Activated naive CD4-positive, alpha-beta T cell treated with anti-CD3 and anti-CD28 coated beads, Interleukin-2, amount 50 U/mL, for 24 hours (primary cell): ENCODE measurements around the gene OPA3.
"Not testable (repeated sequence)": the region's sequence is repeated elsewhere in the genome, so short reads cannot be mapped to it uniquely, and the experiment has no call there.

Experiments
- H3K27ac Mint-ChIP-seq: one replicate; pipeline ENCODE4 v1.8.0; 2021; ENCODE audit warnings: mild to moderate bottlenecking, mixed read lengths
- H3K27me3 Mint-ChIP-seq: one replicate; pipeline ENCODE4 v1.8.0; 2021; ENCODE audit warnings: mixed read lengths
- H3K36me3 Mint-ChIP-seq: one replicate; pipeline ENCODE4 v1.8.0; 2021; ENCODE audit warnings: mixed read lengths
- H3K4me1 Mint-ChIP-seq: one replicate; pipeline ENCODE4 v1.8.0; 2021; ENCODE audit warnings: mixed read lengths
- H3K4me3 Mint-ChIP-seq: one replicate; pipeline ENCODE4 v1.8.0; 2021; ENCODE audit warnings: mild to moderate bottlenecking, mixed read lengths
- H3K9me3 Mint-ChIP-seq: one replicate; pipeline ENCODE4 v1.8.0; 2021; ENCODE audit warnings: mixed read lengths

Gene OPA3

GRCh38 chr19:45584332-45585157 is at the start of gene OPA3:
Gene OPA3, minus strand, starts transcription at chr19:45584802. Its CDS starts 38 bp downstream, at chr19:45584764.
- Mint-ChIP-seq H3K4me1 (peaks cover 19% of the 10 kb centered on the region), H3K4me3 (peak within 1 kb of the TSS; percentile 89), H3K27ac (peak within 1 kb of the TSS; percentile 90), H3K27me3 (peaks cover under 1% of the 10 kb centered on the region), H3K9me3 (no peaks in the 10 kb centered on the region), H3K36me3 (peaks cover 3% of the 10 kb centered on the region)

GRCh38 chr19:45632468-45633196 is 48.0 kb upstream of the OPA3 start:
- no peak overlapping the region for H3K27ac Mint-ChIP-seq
- H3K4me3 Mint-ChIP-seq, result no peak overlapping the region
- peaks cover 8% of the 10 kb centered on the region for H3K4me1 Mint-ChIP-seq
- H3K9me3 Mint-ChIP-seq, result no peaks in the 10 kb centered on the region
- H3K27me3 Mint-ChIP-seq, result no peaks in the 10 kb centered on the region
- peaks cover 3% of the 10 kb centered on the region for H3K36me3 Mint-ChIP-seq

GRCh38 chr19:45630463-45630862 is 45.9 kb upstream of the OPA3 start:
- H3K36me3 Mint-ChIP-seq, result peaks cover 6% of the 10 kb centered on the region
- H3K4me3 Mint-ChIP-seq, result no peak overlapping the region
- H3K9me3 Mint-ChIP-seq, result no peaks in the 10 kb centered on the region
- H3K27ac Mint-ChIP-seq, result no peak overlapping the region
- H3K4me1 Mint-ChIP-seq, result peaks cover 8% of the 10 kb centered on the region
- H3K27me3 Mint-ChIP-seq, result no peaks in the 10 kb centered on the region

- no peak overlapping the region for H3K4me3 Mint-ChIP-seq
- H3K4me1 Mint-ChIP-seq, result peaks cover 8% of the 10 kb centered on the region
- no peak overlapping the region for H3K27ac Mint-ChIP-seq
- H3K27me3 Mint-ChIP-seq, result no peaks in the 10 kb centered on the region
- H3K36me3 Mint-ChIP-seq, result peaks cover 6% of the 10 kb centered on the region
- H3K9me3 Mint-ChIP-seq, result no peaks in the 10 kb centered on the region
Observed at GRCh38 chr19:45629704-45630103, 45.1 kb upstream of the OPA3 start.

GRCh38 chr19:45628219-45628618 is 43.6 kb upstream of the OPA3 start:
- not testable (repeated sequence) for H3K36me3 Mint-ChIP-seq, H3K9me3 Mint-ChIP-seq

GRCh38 chr19:45623984-45624383 is 39.4 kb upstream of the OPA3 start:
- Mint-ChIP-seq H3K36me3 (peaks cover 10% of the 10 kb centered on the region), H3K4me1 (no peaks in the 10 kb centered on the region), H3K9me3 (no peaks in the 10 kb centered on the region), H3K27me3 (no peaks in the 10 kb centered on the region), H3K27ac (peak overlapping the region; percentile 0), H3K4me3 (no peak overlapping the region)

More at GRCh38 chr19:45628219-45628618, 43.6 kb upstream of the OPA3 start:
- H3K27me3 Mint-ChIP-seq, H3K4me1 Mint-ChIP-seq, H3K4me3 Mint-ChIP-seq, H3K27ac Mint-ChIP-seq: not testable (repeated sequence)

- no peak overlapping the region for H3K4me3 Mint-ChIP-seq
- no peak overlapping the region for H3K27ac Mint-ChIP-seq
- H3K27me3 Mint-ChIP-seq, result no peaks in the 10 kb centered on the region
- H3K36me3 Mint-ChIP-seq, result peaks cover 10% of the 10 kb centered on the region
- H3K4me1 Mint-ChIP-seq, result no peaks in the 10 kb centered on the region
- no peaks in the 10 kb centered on the region for H3K9me3 Mint-ChIP-seq
Observed at GRCh38 chr19:45621976-45622503, 37.4 kb upstream of the OPA3 start.

GRCh38 chr19:45621389-45621788 is 36.8 kb upstream of the OPA3 start:
- no peaks in the 10 kb centered on the region for H3K4me1 Mint-ChIP-seq
- no peak overlapping the region for H3K27ac Mint-ChIP-seq

GRCh38 chr19:45616704-45617017 is 32.1 kb upstream of the OPA3 start:
- no peak overlapping the region for H3K27ac Mint-ChIP-seq
- H3K9me3 Mint-ChIP-seq, result no peaks in the 10 kb centered on the region
- H3K36me3 Mint-ChIP-seq, result peaks cover 10% of the 10 kb centered on the region
- H3K27me3 Mint-ChIP-seq, result no peaks in the 10 kb centered on the region
- H3K4me1 Mint-ChIP-seq, result peaks cover 9% of the 10 kb centered on the region
- no peak overlapping the region for H3K4me3 Mint-ChIP-seq

More at GRCh38 chr19:45621389-45621788, 36.8 kb upstream of the OPA3 start:
- peaks cover 10% of the 10 kb centered on the region for H3K36me3 Mint-ChIP-seq
- H3K9me3 Mint-ChIP-seq, result no peaks in the 10 kb centered on the region
- H3K4me3 Mint-ChIP-seq, result no peak overlapping the region
- no peaks in the 10 kb centered on the region for H3K27me3 Mint-ChIP-seq

GRCh38 chr19:45615795-45616703 is 31.4 kb upstream of the OPA3 start:
- Mint-ChIP-seq H3K36me3 (peaks cover 10% of the 10 kb centered on the region), H3K4me3 (no peak overlapping the region)

GRCh38 chr19:45615056-45615455 is 30.5 kb upstream of the OPA3 start:
- H3K27ac Mint-ChIP-seq, result not testable (repeated sequence)
- peaks cover 12% of the 10 kb centered on the region for H3K36me3 Mint-ChIP-seq

More at GRCh38 chr19:45615795-45616703, 31.4 kb upstream of the OPA3 start:
- peaks cover 9% of the 10 kb centered on the region for H3K4me1 Mint-ChIP-seq
- peak overlapping the region; percentile 13 for H3K27ac Mint-ChIP-seq
- no peaks in the 10 kb centered on the region for H3K27me3 Mint-ChIP-seq
- no peaks in the 10 kb centered on the region for H3K9me3 Mint-ChIP-seq

GRCh38 chr19:45613926-45614725 is 29.5 kb upstream of the OPA3 start:
- H3K27me3 Mint-ChIP-seq, result no peaks in the 10 kb centered on the region

More at GRCh38 chr19:45615056-45615455, 30.5 kb upstream of the OPA3 start:
- H3K9me3 Mint-ChIP-seq, H3K4me1 Mint-ChIP-seq, H3K4me3 Mint-ChIP-seq, H3K27me3 Mint-ChIP-seq: not testable (repeated sequence)

GRCh38 chr19:45608948-45609347 is 24.3 kb upstream of the OPA3 start:
- peaks cover 15% of the 10 kb centered on the region for H3K36me3 Mint-ChIP-seq
- H3K27ac Mint-ChIP-seq, result no peak overlapping the region
- peaks cover 8% of the 10 kb centered on the region for H3K4me1 Mint-ChIP-seq
- no peak overlapping the region for H3K4me3 Mint-ChIP-seq
- H3K9me3 Mint-ChIP-seq, result peaks cover 5% of the 10 kb centered on the region
- H3K27me3 Mint-ChIP-seq, result no peaks in the 10 kb centered on the region

More at GRCh38 chr19:45613926-45614725, 29.5 kb upstream of the OPA3 start:
- peaks cover 2% of the 10 kb centered on the region for H3K9me3 Mint-ChIP-seq
- H3K36me3 Mint-ChIP-seq, result peaks cover 21% of the 10 kb centered on the region
- peak overlapping the region; percentile 58 for H3K4me3 Mint-ChIP-seq
- H3K4me1 Mint-ChIP-seq, result peaks cover 9% of the 10 kb centered on the region
- H3K27ac Mint-ChIP-seq, result peak overlapping the region; percentile 56
